NB4 (cell line): ENCODE measurements around the gene SLC6A19.

Experiments used
- MYC ChIP-seq: IDR thresholded peaks from 2 replicates; pipeline ENCODE4 v1.6.1; 2011; ENCODE audit warnings: low read depth, low read length
- TF ChIP-seq, protein P1 (sequence below): IDR thresholded peaks from 2 replicates; pipeline ENCODE4 v1.6.1; 2011; ENCODE audit warnings: low read depth, low read length

- TF ChIP-seq, protein P1, sequence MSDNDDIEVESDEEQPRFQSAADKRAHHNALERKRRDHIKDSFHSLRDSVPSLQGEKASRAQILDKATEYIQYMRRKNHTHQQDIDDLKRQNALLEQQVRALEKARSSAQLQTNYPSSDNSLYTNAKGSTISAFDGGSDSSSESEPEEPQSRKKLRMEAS: no peak
- no peak for TF ChIP-seq MYC
Observed at GRCh38 chr5:1206521-1207412, 5.4 kb downstream of the SLC6A19 start.
